ENCODE measurements around the gene N4BP2L2. TPM values are rescaled to one million over a fixed set of nuclear protein-coding genes. Genes with fewer than 3 reads are reported as not detected.

The N4BP2L2 gene
- polyA plus RNA-seq, 1 donor (not counting 4 experiments of a cell fraction or from before 2014, with no cell fraction given) = 75.4 TPM

- no peaks in the 10 kb centered on the region for H4K20me1 ChIP-seq (ENCODE audit: control insufficient read depth, extremely low read depth, insufficient read depth, low read length)
- H3K36me3 ChIP-seq (ENCODE audit: control insufficient read depth in 2 of 2, extremely low read depth in 1 of 2, insufficient read depth in 2 of 2, low read length in 2 of 2) = peaks cover 0 to 10% of the 10 kb centered on the region in 2 experiments
- no peak overlapping the region for H3K27ac ChIP-seq (ENCODE audit: control insufficient read depth, insufficient read depth, low read length)
- no peak overlapping the region for H3K9ac ChIP-seq (ENCODE audit: control insufficient read depth, extremely low read depth, insufficient read depth, low read length)
- H3K9me3 ChIP-seq (ENCODE audit: control insufficient read depth, low read depth, low read length) = no peaks in the 10 kb centered on the region
- H3K4me3 ChIP-seq (ENCODE audit: control insufficient read depth in 2 of 3, extremely low read depth in 1 of 3, insufficient read depth in 2 of 3, low read depth in 1 of 3, low read length in 3 of 3) = no peak overlapping the region
- H3K4me2 ChIP-seq (ENCODE audit: control insufficient read depth, extremely low read depth, insufficient read depth, low read depth, low read length) = no peak overlapping the region
- no peaks in the 10 kb centered on the region for H3K4me1 ChIP-seq (ENCODE audit: control insufficient read depth, extremely low read depth, insufficient read depth, low read length)
- dilution Hi-C loops (cut with MboI; ENCODE audit: extremely low pct_ligation_motif_present, low sequenced_read_pairs) = no loop called here
- no peaks in the 10 kb centered on the region for H3K9me1 ChIP-seq (ENCODE audit: control insufficient read depth, extremely low read depth, insufficient read depth, low read length)
- DNase-seq (ENCODE audit: low read depth, low spot score) (no peak), FAIRE-seq (no peak)
- no peaks in the 10 kb centered on the region for H3K79me2 ChIP-seq (ENCODE audit: control insufficient read depth, insufficient read depth, low read length)
- H2AFZ ChIP-seq (ENCODE audit: control insufficient read depth, low read length) = no peak overlapping the region
- no peaks in the 10 kb centered on the region for H3K27me3 ChIP-seq (ENCODE audit: control insufficient read depth, extremely low read depth, insufficient read depth, low read length)
- no peak for TF ChIP-seq EZH2 (IDR thresholded peaks at IDR 0.05; ENCODE audit: low read length)
- TF ChIP-seq, protein P1, sequence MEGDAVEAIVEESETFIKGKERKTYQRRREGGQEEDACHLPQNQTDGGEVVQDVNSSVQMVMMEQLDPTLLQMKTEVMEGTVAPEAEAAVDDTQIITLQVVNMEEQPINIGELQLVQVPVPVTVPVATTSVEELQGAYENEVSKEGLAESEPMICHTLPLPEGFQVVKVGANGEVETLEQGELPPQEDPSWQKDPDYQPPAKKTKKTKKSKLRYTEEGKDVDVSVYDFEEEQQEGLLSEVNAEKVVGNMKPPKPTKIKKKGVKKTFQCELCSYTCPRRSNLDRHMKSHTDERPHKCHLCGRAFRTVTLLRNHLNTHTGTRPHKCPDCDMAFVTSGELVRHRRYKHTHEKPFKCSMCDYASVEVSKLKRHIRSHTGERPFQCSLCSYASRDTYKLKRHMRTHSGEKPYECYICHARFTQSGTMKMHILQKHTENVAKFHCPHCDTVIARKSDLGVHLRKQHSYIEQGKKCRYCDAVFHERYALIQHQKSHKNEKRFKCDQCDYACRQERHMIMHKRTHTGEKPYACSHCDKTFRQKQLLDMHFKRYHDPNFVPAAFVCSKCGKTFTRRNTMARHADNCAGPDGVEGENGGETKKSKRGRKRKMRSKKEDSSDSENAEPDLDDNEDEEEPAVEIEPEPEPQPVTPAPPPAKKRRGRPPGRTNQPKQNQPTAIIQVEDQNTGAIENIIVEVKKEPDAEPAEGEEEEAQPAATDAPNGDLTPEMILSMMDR (optimal IDR thresholded peaks at IDR 0.05 in 1 of 3, IDR thresholded peaks at IDR 0.05 in 1 of 3, conservative IDR thresholded peaks at IDR 0.05 in 1 of 3; ENCODE audit: extremely low read depth in 1 of 3, insufficient read depth in 2 of 3, low read length in 3 of 3) = no peak
Observed at GRCh38 chr13:32468502-32469142, 70.0 kb downstream of the N4BP2L2 start.

GRCh38 chr13:32456591-32456990 is 82.0 kb downstream of the N4BP2L2 start:
- Histone ChIP-seq H3K27me3 (ENCODE audit: control insufficient read depth, extremely low read depth, insufficient read depth, low read length) (no peaks in the 10 kb centered on the region), H3K27ac (ENCODE audit: control insufficient read depth, insufficient read depth, low read length) (no peak overlapping the region), H3K4me3 (ENCODE audit: control insufficient read depth in 2 of 3, extremely low read depth in 1 of 3, insufficient read depth in 2 of 3, low read depth in 1 of 3, low read length in 3 of 3) (no peak overlapping the region), H4K20me1 (ENCODE audit: control insufficient read depth, extremely low read depth, insufficient read depth, low read length) (no peaks in the 10 kb centered on the region), H3K4me2 (ENCODE audit: control insufficient read depth, extremely low read depth, insufficient read depth, low read depth, low read length) (no peak overlapping the region), H3K4me1 (ENCODE audit: control insufficient read depth, extremely low read depth, insufficient read depth, low read length) (no peaks in the 10 kb centered on the region), H2AFZ (ENCODE audit: control insufficient read depth, low read length) (no peak overlapping the region), H3K9me1 (ENCODE audit: control insufficient read depth, extremely low read depth, insufficient read depth, low read length) (no peaks in the 10 kb centered on the region), H3K9me3 (ENCODE audit: control insufficient read depth, low read depth, low read length) (no peaks in the 10 kb centered on the region), H3K79me2 (ENCODE audit: control insufficient read depth, insufficient read depth, low read length) (no peaks in the 10 kb centered on the region), H3K9ac (ENCODE audit: control insufficient read depth, extremely low read depth, insufficient read depth, low read length) (no peak overlapping the region), H3K36me3 (ENCODE audit: control insufficient read depth in 2 of 2, extremely low read depth in 1 of 2, insufficient read depth in 2 of 2, low read length in 2 of 2) (peaks cover 0 to 2% of the 10 kb centered on the region in 2 experiments)
- TF ChIP-seq, protein P1 (optimal IDR thresholded peaks at IDR 0.05 in 1 of 3, IDR thresholded peaks at IDR 0.05 in 1 of 3, conservative IDR thresholded peaks at IDR 0.05 in 1 of 3; ENCODE audit: extremely low read depth in 1 of 3, insufficient read depth in 2 of 3, low read length in 3 of 3) = no peak
- TF ChIP-seq EZH2 (IDR thresholded peaks at IDR 0.05; ENCODE audit: low read length) = no peak
- dilution Hi-C loops (cut with MboI; ENCODE audit: extremely low pct_ligation_motif_present, low sequenced_read_pairs) = no loop called here
- DNase-seq (ENCODE audit: low read depth, low spot score) (no peak), FAIRE-seq (no peak)

Data from keratinocyte (primary cell).